K562 (cell line): ENCODE measurements around the gene TYW3. TPM values are rescaled to one million over a fixed set of nuclear protein-coding genes. Genes with fewer than 3 reads are reported as not detected.

ENCODE experiments used
- ATAC-seq: fragments of 200-7000 bp; cut with Tn5 transposase; 3 replicates; pipeline ENCODE4 v1.9.1; 2020; ENCODE audit warnings: moderate library complexity
- BruUV-seq: library from RNA; stranded (reverse); fragments of 400-500 nt; replicated peaks from 2 replicates; lab custom pipeline; 2021; lab: Mats Ljungman, UMichigan
- CTCF ChIA-PET: fragments of 300-600 bp; formaldehyde crosslinking; extraction: SDS; loops from one replicate; lab custom pipeline; 2021; ENCODE audit warnings: low intra/inter-chr PET ratio; lab: Yijun Ruan, JAX
- POLR2A ChIA-PET: fragments of 300-600, 350-650 bp; sonication (Branson Sonifier 250); formaldehyde crosslinking; extraction: SDS; loops from one replicate; lab custom pipeline; 2021; ENCODE audit warnings: antibody characterized with exemption, inconsistent platforms; lab: Yijun Ruan, JAX
- DNase-seq, 4 experiments: peaks; one replicate each; pipeline versions ENCODE4 v3.0.0 to v3.0.0-alpha.2; 2011 to 2018; ENCODE audit warnings: low spot score in 3 of 4, mixed read lengths in 3 of 4; ENCODE audit errors: extremely low read depth in 1 of 4
- FAIRE-seq: peaks from 2 replicates; lab custom pipeline; 2011; peaks lifted over from hg19 to GRCh38; lab: Jason Lieb, UNC
- H2AFZ ChIP-seq: 2 replicates; pipeline ENCODE4 v1.6.0; 2011; ENCODE audit warnings: low read depth, low read length, control low read depth, inconsistent platforms
- H3K27ac ChIP-seq: fragments of 200-600 bp; 3 replicates; pipeline ENCODE4 v1.8.0; 2011; ENCODE audit warnings: low read depth, mild to moderate bottlenecking, control low read depth, inconsistent platforms, low read length, moderate library complexity, mixed read lengths; ENCODE audit errors: extremely low read depth
- H3K27me3 ChIP-seq, 2 experiments: fragments of 300-600 bp in 1 of 2; 2 replicates in 1 of 2; 3 replicates in 1 of 2; pipeline versions ENCODE4 v1.6.0 to v1.8.0; 2011; ENCODE audit warnings: inconsistent platforms in 2 of 2, low read length in 2 of 2, mild to moderate bottlenecking in 1 of 2, mixed read lengths in 1 of 2, moderate library complexity in 1 of 2; ENCODE audit not compliant: control insufficient read depth in 2 of 2, insufficient read depth in 2 of 2
- H3K36me3 ChIP-seq: fragments of 300-600 bp; 3 replicates; pipeline ENCODE4 v1.8.0; 2011; ENCODE audit warnings: mild to moderate bottlenecking, low read length, inconsistent platforms; ENCODE audit not compliant: control insufficient read depth, insufficient read depth
- H3K4me1 ChIP-seq, 2 experiments: fragments of 200-600 bp in 1 of 2; replicated peaks in 1 of 2; 2 replicates in 1 of 2; 3 replicates in 1 of 2; pipeline versions ENCODE4 v1.5.1 to v1.8.0; 2011; ENCODE audit warnings: inconsistent platforms in 2 of 2, low read length in 2 of 2, mild to moderate bottlenecking in 1 of 2, mixed read lengths in 1 of 2, moderate library complexity in 1 of 2; ENCODE audit not compliant: control insufficient read depth in 2 of 2, insufficient read depth in 2 of 2
- H3K4me2 ChIP-seq: 2 replicates; pipeline ENCODE4 v1.6.1; 2011; ENCODE audit warnings: low read length, control low read depth, inconsistent platforms, mixed read lengths; ENCODE audit not compliant: insufficient read depth
- H3K4me3 ChIP-seq: fragments of 200-600 bp; sonication (generic), shearing (Covaris generic); 2 replicates; pipeline ENCODE4 v1.5.1; 2016; ENCODE audit warnings: control low read depth, inconsistent platforms
- H3K79me2 ChIP-seq: fragments of 200-600 bp; 3 replicates; pipeline ENCODE4 v1.8.0; 2011; ENCODE audit warnings: low read length, inconsistent platforms; ENCODE audit not compliant: control insufficient read depth, insufficient read depth
- H3K9ac ChIP-seq, 2 experiments: 2 replicates each; pipeline versions ENCODE4 v1.6.0 to v1.6.1; 2011; ENCODE audit warnings: low read depth in 2 of 2, low read length in 2 of 2, control low read depth in 1 of 2, inconsistent platforms in 1 of 2, mild to moderate bottlenecking in 1 of 2, mixed read lengths in 1 of 2; ENCODE audit not compliant: insufficient read depth in 1 of 2
- H3K9me1 ChIP-seq: one replicate; pipeline ENCODE4 v1.6.0; 2011; ENCODE audit warnings: inconsistent platforms, mild to moderate bottlenecking, low read length, moderate library complexity; ENCODE audit not compliant: control insufficient read depth, insufficient read depth
- H3K9me3 ChIP-seq: replicated peaks from 2 replicates; pipeline ENCODE4 v1.5.1; 2011; ENCODE audit warnings: low read depth, low read length, inconsistent platforms; ENCODE audit not compliant: control insufficient read depth, insufficient read depth
- H4K20me1 ChIP-seq: replicated peaks from 2 replicates; pipeline ENCODE4 v1.6.1; 2011; ENCODE audit warnings: low read length, inconsistent platforms, mixed read lengths; ENCODE audit not compliant: control insufficient read depth, insufficient read depth
- BRCA1 ChIP-seq, 2 experiments: fragments of 450-650 bp in 1 of 2; sonication (generic) in 1 of 2; formaldehyde crosslinking in 1 of 2; IDR thresholded peaks; 2 replicates each; pipeline versions ENCODE4 v1.5.0 to v1.6.1; 2017 to 2020; ENCODE audit warnings: mild to moderate bottlenecking in 1 of 2, missing genetic modification reagents in 1 of 2
- CBFB ChIP-seq: sonication (generic); formaldehyde crosslinking; IDR thresholded peaks from 2 replicates; pipeline ENCODE4 v1.4.0; 2020; ENCODE audit warnings: mild to moderate bottlenecking, missing genetic modification reagents
- CCNT2 ChIP-seq: IDR thresholded peaks from 2 replicates; pipeline ENCODE4 v1.6.1; 2011; ENCODE audit warnings: borderline replicate concordance, low read depth, mild to moderate bottlenecking, moderate library complexity, mixed read lengths, low read length; ENCODE audit not compliant: insufficient read length; ENCODE audit errors: extremely low read depth
- KHSRP ChIP-seq: fragments of 450-650 bp; IDR thresholded peaks from 2 replicates; pipeline ENCODE4 v1.6.1; 2017
- MCM5 ChIP-seq: fragments of 450-650 bp; IDR thresholded peaks from 2 replicates; pipeline ENCODE4 v1.6.1; 2016; ENCODE audit warnings: low read depth
- PHB ChIP-seq: fragments of 250-450 bp; sonication (Bioruptor Pico); IDR thresholded peaks from 2 replicates; pipeline ENCODE4 v1.5.0; 2021
- RAD51 ChIP-seq: fragments of 450-650 bp; IDR thresholded peaks from 2 replicates; pipeline ENCODE4 v1.7.1; 2016; ENCODE audit warnings: low read depth, mild to moderate bottlenecking, borderline replicate concordance
- TARDBP ChIP-seq: fragments of 450-650 bp; IDR thresholded peaks from 2 replicates; pipeline ENCODE4 v1.6.1; 2016
- ZC3H8 ChIP-seq: fragments of 450-650 bp; IDR thresholded peaks from 2 replicates; pipeline ENCODE4 v1.6.1; 2017
- WGBS: fragments of 100-300 bp; shearing (Covaris generic); methylation state at CpG from one replicate; pipeline ENCODE4 v1.1.6; 2016; ENCODE audit warnings: low coverage, mixed read lengths; ENCODE audit not compliant: insufficient coverage; ENCODE audit errors: missing lambda C conversion rate; 5-methylcytosine and 5-hydroxymethylcytosine counted together
- in situ Hi-C: fragments of 300-500 bp; cut with MboI; formaldehyde crosslinking; loops from 4 replicates; pipeline ENCODE4 v1.15.0; 2018; ENCODE audit warnings: inconsistent platforms, mixed read lengths
- intact Hi-C: fragments of 100-400 bp; cut with micrococcal nuclease; formaldehyde crosslinking; loops from 2 replicates; pipeline ENCODE4 v1.14.2; 2022
- polyA plus RNA-seq, 8 experiments: library from polyadenylated mRNA; depleted of rRNA in 4 of 8; stranded (reverse) in 5 of 8; unstranded in 3 of 8; fragments of >200 nt; fragmentation: Nextera tagmentation in 2 of 8; fragmentation: Illumina TruSeq in 1 of 8; extraction: Ambion mirVana in 2 of 8; extraction: Trizol in 1 of 8; gene quantifications; 2 replicates each; pipeline versions ENCODE4 v1.2.1 to v1.2.3, GENCODE V29; 2011 to 2014; ENCODE audit warnings: inconsistent platforms in 1 of 8, missing spikeins in 1 of 8
- total RNA-seq, 7 experiments: library from RNA; depleted of rRNA in 6 of 7; stranded (reverse); fragments of >200 nt in 6 of 7; fragmentation: Illumina TruSeq in 2 of 7; extraction: Trizol in 2 of 7; gene quantifications; 2 replicates each; pipeline versions ENCODE4 v1.2.1 to v1.2.3, GENCODE V29; 2011 to 2021; ENCODE audit warnings: low replicate concordance in 1 of 7
- TF ChIP-seq, protein P1 (sequence below): fragments of 450-650 bp; conservative IDR thresholded peaks from 2 replicates; pipeline ENCODE4 v1.6.1; 2016; ENCODE audit warnings: missing genetic modification characterization, low read depth, mild to moderate bottlenecking, missing compliant biosample characterization, moderate library complexity
- TF ChIP-seq, protein P2 (sequence below): fragments of 250-450 bp; sonication (Bioruptor Pico); IDR thresholded peaks from 2 replicates; pipeline ENCODE4 v1.9.0; 2021; ENCODE audit warnings: mild to moderate bottlenecking
- TF ChIP-seq, protein P3 (sequence below): fragments of 450-650 bp; IDR thresholded peaks from one replicate; pipeline ENCODE4 v1.6.1; 2018; ENCODE audit warnings: mild to moderate bottlenecking, moderate library complexity; ENCODE audit not compliant: partially characterized antibody
- TF ChIP-seq, protein P4 (sequence below): fragments of 200-800 bp; sonication (Bioruptor generic); IDR thresholded peaks from 2 replicates; pipeline ENCODE4 v1.6.1; 2017; ENCODE audit warnings: missing genetic modification characterization, missing compliant biosample characterization
- TF ChIP-seq, protein P5 (sequence below): fragments of 450-650 bp; formaldehyde crosslinking; IDR thresholded peaks from 2 replicates; pipeline ENCODE4 v1.4.0; 2020; ENCODE audit warnings: mild to moderate bottlenecking, moderate library complexity
- TF ChIP-seq, protein P6 (sequence below): sonication (generic); formaldehyde crosslinking; IDR thresholded peaks from 2 replicates; pipeline ENCODE4 v1.5.0; 2020; ENCODE audit warnings: missing genetic modification reagents
- TF ChIP-seq, protein P7 (sequence below): fragments of 450-650 bp; formaldehyde crosslinking; IDR thresholded peaks from 2 replicates; pipeline ENCODE4 v1.4.0; 2020; ENCODE audit warnings: mild to moderate bottlenecking

Gene TYW3
- total and polyA plus RNA-seq, 9 of the 15 experiments (the other 6 are each of a cell fraction or from before 2014, with no cell fraction given), result 22.0 to 54.0 (median 41.1) TPM

DNA sequence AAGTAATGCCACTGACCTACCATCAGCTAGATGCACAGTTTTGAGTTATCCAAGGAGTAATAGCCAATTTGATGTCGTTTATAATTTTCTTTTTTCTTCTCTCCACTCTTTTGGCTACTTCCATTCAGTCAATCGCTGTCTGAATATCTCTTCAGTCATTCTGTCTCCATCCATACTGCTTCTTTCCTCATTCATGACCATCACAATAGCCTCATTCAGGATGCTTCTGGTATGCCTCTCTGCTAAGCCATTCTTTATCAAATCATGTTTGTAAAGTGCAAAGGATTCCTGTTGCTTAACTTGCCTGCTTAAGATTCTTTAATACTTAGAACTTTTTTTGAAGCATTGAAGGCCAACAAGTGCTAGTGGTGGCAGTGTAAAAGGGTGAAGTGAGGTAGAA lies 20.2 kb downstream of the TYW3 start:
- FAIRE-seq, result no peak
- Histone ChIP-seq H3K4me1 (no peaks in the 10 kb centered on the region), H4K20me1 (no peaks in the 10 kb centered on the region), H3K9me1 (no peaks in the 10 kb centered on the region), H3K9ac (no peak overlapping the region), H3K36me3 (peaks cover 67% of the 10 kb centered on the region; the same call in 2 of the 3 replicates), H3K4me2 (no peak overlapping the region), H3K27ac (no peak overlapping the region), H3K79me2 (no peaks in the 10 kb centered on the region), H3K4me3 (no peak overlapping the region), H2AFZ (no peak overlapping the region), H3K27me3 (no peaks in the 10 kb centered on the region), H3K9me3 (0 out of 2 replicates have a peak, but pooled peaks cover 2% of the 10 kb centered on the region)
- no peak for DNase-seq
- no peak for ATAC-seq
- BruUV-seq, result no TSS peak
- POLR2A ChIA-PET, result no interaction called here
- in situ Hi-C loops (no loop called here), intact Hi-C loops (no loop called here)
- 96% methylated on average over 2 of the region's 2 CpGs for WGBS
- CTCF ChIA-PET, result no interaction called here
- TF ChIP-seq CBFB (no peak), CCNT2 (no peak), RAD51 (no peak), TARDBP (no peak), KHSRP (no peak), MCM5 (no peak), BRCA1 (IDR thresholded peaks at IDR 0.05) (no peak), BRCA1 (CRISPR knock-in tag; IDR thresholded peaks at IDR 0.05) (no peak), ZC3H8 (no peak), PHB (CRISPR knock-in tag) (no peak)
- TF ChIP-seq, protein P1, sequence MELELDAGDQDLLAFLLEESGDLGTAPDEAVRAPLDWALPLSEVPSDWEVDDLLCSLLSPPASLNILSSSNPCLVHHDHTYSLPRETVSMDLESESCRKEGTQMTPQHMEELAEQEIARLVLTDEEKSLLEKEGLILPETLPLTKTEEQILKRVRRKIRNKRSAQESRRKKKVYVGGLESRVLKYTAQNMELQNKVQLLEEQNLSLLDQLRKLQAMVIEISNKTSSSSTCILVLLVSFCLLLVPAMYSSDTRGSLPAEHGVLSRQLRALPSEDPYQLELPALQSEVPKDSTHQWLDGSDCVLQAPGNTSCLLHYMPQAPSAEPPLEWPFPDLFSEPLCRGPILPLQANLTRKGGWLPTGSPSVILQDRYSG (tag), result no peak
- TF ChIP-seq, protein P2, sequence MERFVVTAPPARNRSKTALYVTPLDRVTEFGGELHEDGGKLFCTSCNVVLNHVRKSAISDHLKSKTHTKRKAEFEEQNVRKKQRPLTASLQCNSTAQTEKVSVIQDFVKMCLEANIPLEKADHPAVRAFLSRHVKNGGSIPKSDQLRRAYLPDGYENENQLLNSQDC (CRISPR knock-in tag), result no peak
- TF ChIP-seq, protein P3, sequence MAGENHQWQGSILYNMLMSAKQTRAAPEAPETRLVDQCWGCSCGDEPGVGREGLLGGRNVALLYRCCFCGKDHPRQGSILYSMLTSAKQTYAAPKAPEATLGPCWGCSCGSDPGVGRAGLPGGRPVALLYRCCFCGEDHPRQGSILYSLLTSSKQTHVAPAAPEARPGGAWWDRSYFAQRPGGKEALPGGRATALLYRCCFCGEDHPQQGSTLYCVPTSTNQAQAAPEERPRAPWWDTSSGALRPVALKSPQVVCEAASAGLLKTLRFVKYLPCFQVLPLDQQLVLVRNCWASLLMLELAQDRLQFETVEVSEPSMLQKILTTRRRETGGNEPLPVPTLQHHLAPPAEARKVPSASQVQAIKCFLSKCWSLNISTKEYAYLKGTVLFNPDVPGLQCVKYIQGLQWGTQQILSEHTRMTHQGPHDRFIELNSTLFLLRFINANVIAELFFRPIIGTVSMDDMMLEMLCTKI, result no peak
- TF ChIP-seq, protein P4, sequence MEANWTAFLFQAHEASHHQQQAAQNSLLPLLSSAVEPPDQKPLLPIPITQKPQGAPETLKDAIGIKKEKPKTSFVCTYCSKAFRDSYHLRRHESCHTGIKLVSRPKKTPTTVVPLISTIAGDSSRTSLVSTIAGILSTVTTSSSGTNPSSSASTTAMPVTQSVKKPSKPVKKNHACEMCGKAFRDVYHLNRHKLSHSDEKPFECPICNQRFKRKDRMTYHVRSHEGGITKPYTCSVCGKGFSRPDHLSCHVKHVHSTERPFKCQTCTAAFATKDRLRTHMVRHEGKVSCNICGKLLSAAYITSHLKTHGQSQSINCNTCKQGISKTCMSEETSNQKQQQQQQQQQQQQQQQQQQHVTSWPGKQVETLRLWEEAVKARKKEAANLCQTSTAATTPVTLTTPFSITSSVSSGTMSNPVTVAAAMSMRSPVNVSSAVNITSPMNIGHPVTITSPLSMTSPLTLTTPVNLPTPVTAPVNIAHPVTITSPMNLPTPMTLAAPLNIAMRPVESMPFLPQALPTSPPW (CRISPR knock-in tag), result no peak
- TF ChIP-seq, protein P5, sequence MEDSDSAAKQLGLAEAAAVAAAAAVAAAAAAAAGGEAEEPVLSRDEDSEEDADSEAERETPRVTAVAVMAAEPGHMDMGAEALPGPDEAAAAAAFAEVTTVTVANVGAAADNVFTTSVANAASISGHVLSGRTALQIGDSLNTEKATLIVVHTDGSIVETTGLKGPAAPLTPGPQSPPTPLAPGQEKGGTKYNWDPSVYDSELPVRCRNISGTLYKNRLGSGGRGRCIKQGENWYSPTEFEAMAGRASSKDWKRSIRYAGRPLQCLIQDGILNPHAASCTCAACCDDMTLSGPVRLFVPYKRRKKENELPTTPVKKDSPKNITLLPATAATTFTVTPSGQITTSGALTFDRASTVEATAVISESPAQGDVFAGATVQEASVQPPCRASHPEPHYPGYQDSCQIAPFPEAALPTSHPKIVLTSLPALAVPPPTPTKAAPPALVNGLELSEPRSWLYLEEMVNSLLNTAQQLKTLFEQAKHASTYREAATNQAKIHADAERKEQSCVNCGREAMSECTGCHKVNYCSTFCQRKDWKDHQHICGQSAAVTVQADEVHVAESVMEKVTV (CRISPR knock-in tag), result no peak
- TF ChIP-seq, protein P6, sequence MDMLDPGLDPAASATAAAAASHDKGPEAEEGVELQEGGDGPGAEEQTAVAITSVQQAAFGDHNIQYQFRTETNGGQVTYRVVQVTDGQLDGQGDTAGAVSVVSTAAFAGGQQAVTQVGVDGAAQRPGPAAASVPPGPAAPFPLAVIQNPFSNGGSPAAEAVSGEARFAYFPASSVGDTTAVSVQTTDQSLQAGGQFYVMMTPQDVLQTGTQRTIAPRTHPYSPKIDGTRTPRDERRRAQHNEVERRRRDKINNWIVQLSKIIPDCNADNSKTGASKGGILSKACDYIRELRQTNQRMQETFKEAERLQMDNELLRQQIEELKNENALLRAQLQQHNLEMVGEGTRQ, result no peak
- TF ChIP-seq, protein P7, sequence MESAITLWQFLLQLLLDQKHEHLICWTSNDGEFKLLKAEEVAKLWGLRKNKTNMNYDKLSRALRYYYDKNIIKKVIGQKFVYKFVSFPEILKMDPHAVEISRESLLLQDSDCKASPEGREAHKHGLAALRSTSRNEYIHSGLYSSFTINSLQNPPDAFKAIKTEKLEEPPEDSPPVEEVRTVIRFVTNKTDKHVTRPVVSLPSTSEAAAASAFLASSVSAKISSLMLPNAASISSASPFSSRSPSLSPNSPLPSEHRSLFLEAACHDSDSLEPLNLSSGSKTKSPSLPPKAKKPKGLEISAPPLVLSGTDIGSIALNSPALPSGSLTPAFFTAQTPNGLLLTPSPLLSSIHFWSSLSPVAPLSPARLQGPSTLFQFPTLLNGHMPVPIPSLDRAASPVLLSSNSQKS (CRISPR knock-in tag), result no peak
